WTC11 (cell line): ENCODE results near the gene FKBP5.

Experiments used
- ESRRA ChIP-seq: sonication (generic); formaldehyde crosslinking; IDR thresholded peaks from 2 replicates; pipeline ENCODE4 v1.8.1; 2022; ENCODE audit warnings: mild to moderate bottlenecking, missing genetic modification reagents, borderline replicate concordance
- FOXK1 ChIP-seq: sonication (generic); formaldehyde crosslinking; IDR thresholded peaks from 2 replicates; pipeline ENCODE4 v1.8.0; 2022; ENCODE audit warnings: mild to moderate bottlenecking, moderate library complexity, missing genetic modification reagents
- NFYB ChIP-seq: sonication (generic); formaldehyde crosslinking; conservative IDR thresholded peaks from 2 replicates; pipeline ENCODE4 v1.8.0; 2022; ENCODE audit warnings: low read depth, missing genetic modification reagents
- NR1H2 ChIP-seq: sonication (generic); formaldehyde crosslinking; IDR thresholded peaks from 2 replicates; pipeline ENCODE4 v1.9.0; 2021; ENCODE audit warnings: mild to moderate bottlenecking, moderate library complexity, missing genetic modification reagents
- TCF7 ChIP-seq: sonication (generic); formaldehyde crosslinking; IDR thresholded peaks from 2 replicates; pipeline ENCODE4 v1.8.0; 2022; ENCODE audit warnings: mild to moderate bottlenecking, low read depth, missing genetic modification reagents, moderate library complexity
- TP53 ChIP-seq: sonication (generic); formaldehyde crosslinking; IDR thresholded peaks from 2 replicates; pipeline ENCODE4 v1.8.1; 2023; ENCODE audit warnings: mild to moderate bottlenecking, missing genetic modification reagents
- ZNF263 ChIP-seq: sonication (generic); formaldehyde crosslinking; IDR thresholded peaks from 2 replicates; pipeline ENCODE4 v1.8.1; 2022; ENCODE audit warnings: low read depth, mild to moderate bottlenecking, moderate library complexity, missing genetic modification reagents
- TF ChIP-seq, protein P1 (sequence below): fragments of 200-600 bp; IDR thresholded peaks from 2 replicates; pipeline ENCODE4 v1.8.0; 2022; ENCODE audit warnings: antibody characterized with exemption
- TF ChIP-seq, protein P2 (sequence below): sonication (generic); formaldehyde crosslinking; IDR thresholded peaks from 2 replicates; pipeline ENCODE4 v1.8.1; 2022; ENCODE audit warnings: low read depth, missing genetic modification reagents, borderline replicate concordance
- TF ChIP-seq, protein P3 (sequence below): sonication (generic); formaldehyde crosslinking; IDR thresholded peaks from 2 replicates; pipeline ENCODE4 v1.8.1; 2022; ENCODE audit warnings: low read depth, mild to moderate bottlenecking, moderate library complexity, missing genetic modification reagents, borderline replicate concordance
- TF ChIP-seq, protein P4 (sequence below): sonication (generic); formaldehyde crosslinking; IDR thresholded peaks from 2 replicates; pipeline ENCODE4 v1.8.1; 2023; ENCODE audit warnings: mild to moderate bottlenecking, missing genetic modification reagents
- TF ChIP-seq, protein P5 (sequence below): sonication (generic); formaldehyde crosslinking; conservative IDR thresholded peaks from 2 replicates; pipeline ENCODE4 v1.8.1; 2023; ENCODE audit warnings: mild to moderate bottlenecking, low read depth, missing genetic modification reagents, moderate library complexity

DNA sequence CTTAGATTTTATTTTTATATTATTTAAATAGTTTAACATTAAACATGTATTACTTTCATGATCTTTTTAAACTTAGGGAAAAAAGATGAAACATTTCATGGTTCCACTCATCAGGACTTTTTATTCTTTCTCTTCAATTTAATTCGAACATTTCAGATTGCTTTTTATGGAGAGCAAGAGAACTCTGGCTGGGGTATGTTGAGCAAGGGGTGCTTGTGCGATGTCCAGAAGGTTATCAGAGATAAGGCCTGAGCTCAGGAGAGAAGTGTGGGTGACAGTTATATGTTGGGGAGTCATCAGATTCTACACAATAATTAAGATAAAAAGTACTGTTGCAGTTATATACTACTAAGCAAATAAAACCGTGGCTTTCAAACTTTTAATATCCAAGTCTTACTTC is 37.5 kb downstream of the FKBP5 start:
- TF ChIP-seq ZNF263 (no peak), ESRRA (CRISPR knock-in tag) (no peak), TP53 (no peak), FOXK1 (CRISPR knock-in tag) (no peak), NFYB (CRISPR knock-in tag) (no peak), TCF7 (CRISPR knock-in tag) (no peak), NR1H2 (CRISPR knock-in tag) (no peak)
- TF ChIP-seq, protein P1, sequence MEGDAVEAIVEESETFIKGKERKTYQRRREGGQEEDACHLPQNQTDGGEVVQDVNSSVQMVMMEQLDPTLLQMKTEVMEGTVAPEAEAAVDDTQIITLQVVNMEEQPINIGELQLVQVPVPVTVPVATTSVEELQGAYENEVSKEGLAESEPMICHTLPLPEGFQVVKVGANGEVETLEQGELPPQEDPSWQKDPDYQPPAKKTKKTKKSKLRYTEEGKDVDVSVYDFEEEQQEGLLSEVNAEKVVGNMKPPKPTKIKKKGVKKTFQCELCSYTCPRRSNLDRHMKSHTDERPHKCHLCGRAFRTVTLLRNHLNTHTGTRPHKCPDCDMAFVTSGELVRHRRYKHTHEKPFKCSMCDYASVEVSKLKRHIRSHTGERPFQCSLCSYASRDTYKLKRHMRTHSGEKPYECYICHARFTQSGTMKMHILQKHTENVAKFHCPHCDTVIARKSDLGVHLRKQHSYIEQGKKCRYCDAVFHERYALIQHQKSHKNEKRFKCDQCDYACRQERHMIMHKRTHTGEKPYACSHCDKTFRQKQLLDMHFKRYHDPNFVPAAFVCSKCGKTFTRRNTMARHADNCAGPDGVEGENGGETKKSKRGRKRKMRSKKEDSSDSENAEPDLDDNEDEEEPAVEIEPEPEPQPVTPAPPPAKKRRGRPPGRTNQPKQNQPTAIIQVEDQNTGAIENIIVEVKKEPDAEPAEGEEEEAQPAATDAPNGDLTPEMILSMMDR, result no peak
- TF ChIP-seq, protein P2, sequence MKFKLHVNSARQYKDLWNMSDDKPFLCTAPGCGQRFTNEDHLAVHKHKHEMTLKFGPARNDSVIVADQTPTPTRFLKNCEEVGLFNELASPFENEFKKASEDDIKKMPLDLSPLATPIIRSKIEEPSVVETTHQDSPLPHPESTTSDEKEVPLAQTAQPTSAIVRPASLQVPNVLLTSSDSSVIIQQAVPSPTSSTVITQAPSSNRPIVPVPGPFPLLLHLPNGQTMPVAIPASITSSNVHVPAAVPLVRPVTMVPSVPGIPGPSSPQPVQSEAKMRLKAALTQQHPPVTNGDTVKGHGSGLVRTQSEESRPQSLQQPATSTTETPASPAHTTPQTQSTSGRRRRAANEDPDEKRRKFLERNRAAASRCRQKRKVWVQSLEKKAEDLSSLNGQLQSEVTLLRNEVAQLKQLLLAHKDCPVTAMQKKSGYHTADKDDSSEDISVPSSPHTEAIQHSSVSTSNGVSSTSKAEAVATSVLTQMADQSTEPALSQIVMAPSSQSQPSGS, result no peak
- TF ChIP-seq, protein P3, sequence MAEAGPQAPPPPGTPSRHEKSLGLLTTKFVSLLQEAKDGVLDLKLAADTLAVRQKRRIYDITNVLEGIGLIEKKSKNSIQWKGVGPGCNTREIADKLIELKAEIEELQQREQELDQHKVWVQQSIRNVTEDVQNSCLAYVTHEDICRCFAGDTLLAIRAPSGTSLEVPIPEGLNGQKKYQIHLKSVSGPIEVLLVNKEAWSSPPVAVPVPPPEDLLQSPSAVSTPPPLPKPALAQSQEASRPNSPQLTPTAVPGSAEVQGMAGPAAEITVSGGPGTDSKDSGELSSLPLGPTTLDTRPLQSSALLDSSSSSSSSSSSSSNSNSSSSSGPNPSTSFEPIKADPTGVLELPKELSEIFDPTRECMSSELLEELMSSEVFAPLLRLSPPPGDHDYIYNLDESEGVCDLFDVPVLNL (CRISPR knock-in tag), result no peak
- TF ChIP-seq, protein P4, sequence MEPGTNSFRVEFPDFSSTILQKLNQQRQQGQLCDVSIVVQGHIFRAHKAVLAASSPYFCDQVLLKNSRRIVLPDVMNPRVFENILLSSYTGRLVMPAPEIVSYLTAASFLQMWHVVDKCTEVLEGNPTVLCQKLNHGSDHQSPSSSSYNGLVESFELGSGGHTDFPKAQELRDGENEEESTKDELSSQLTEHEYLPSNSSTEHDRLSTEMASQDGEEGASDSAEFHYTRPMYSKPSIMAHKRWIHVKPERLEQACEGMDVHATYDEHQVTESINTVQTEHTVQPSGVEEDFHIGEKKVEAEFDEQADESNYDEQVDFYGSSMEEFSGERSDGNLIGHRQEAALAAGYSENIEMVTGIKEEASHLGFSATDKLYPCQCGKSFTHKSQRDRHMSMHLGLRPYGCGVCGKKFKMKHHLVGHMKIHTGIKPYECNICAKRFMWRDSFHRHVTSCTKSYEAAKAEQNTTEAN (CRISPR knock-in tag), result no peak
- TF ChIP-seq, protein P5, sequence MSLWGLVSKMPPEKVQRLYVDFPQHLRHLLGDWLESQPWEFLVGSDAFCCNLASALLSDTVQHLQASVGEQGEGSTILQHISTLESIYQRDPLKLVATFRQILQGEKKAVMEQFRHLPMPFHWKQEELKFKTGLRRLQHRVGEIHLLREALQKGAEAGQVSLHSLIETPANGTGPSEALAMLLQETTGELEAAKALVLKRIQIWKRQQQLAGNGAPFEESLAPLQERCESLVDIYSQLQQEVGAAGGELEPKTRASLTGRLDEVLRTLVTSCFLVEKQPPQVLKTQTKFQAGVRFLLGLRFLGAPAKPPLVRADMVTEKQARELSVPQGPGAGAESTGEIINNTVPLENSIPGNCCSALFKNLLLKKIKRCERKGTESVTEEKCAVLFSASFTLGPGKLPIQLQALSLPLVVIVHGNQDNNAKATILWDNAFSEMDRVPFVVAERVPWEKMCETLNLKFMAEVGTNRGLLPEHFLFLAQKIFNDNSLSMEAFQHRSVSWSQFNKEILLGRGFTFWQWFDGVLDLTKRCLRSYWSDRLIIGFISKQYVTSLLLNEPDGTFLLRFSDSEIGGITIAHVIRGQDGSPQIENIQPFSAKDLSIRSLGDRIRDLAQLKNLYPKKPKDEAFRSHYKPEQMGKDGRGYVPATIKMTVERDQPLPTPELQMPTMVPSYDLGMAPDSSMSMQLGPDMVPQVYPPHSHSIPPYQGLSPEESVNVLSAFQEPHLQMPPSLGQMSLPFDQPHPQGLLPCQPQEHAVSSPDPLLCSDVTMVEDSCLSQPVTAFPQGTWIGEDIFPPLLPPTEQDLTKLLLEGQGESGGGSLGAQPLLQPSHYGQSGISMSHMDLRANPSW (CRISPR knock-in tag), result no peak
